Endothelial cell (in vitro differentiated cells): Measurements from ENCODE around the gene CD4. TPM values are rescaled to one million over a fixed set of nuclear protein-coding genes. Genes with fewer than 3 reads are reported as not detected.

Experiments used
- DNase-seq: peaks from one replicate; pipeline ENCODE4 v3.0.0; 2021; ENCODE audit warnings: low spot score
- H3K27ac Mint-ChIP-seq: one replicate; pipeline ENCODE4 v1.8.0; 2021; ENCODE audit warnings: mixed read lengths, inconsistent platforms; ENCODE audit not compliant: unreplicated experiment
- H3K27me3 Mint-ChIP-seq: one replicate; pipeline ENCODE4 v1.8.0; 2021; ENCODE audit warnings: mild to moderate bottlenecking, moderate library complexity, mixed read lengths, inconsistent platforms; ENCODE audit not compliant: unreplicated experiment
- H3K36me3 Mint-ChIP-seq: one replicate; pipeline ENCODE4 v1.8.0; 2021; ENCODE audit warnings: mild to moderate bottlenecking, low read depth, mixed read lengths, inconsistent platforms; ENCODE audit not compliant: unreplicated experiment
- H3K4me1 Mint-ChIP-seq: one replicate; pipeline ENCODE4 v1.8.0; 2021; ENCODE audit warnings: mild to moderate bottlenecking, mixed read lengths, inconsistent platforms; ENCODE audit not compliant: unreplicated experiment
- H3K4me3 Mint-ChIP-seq: one replicate; pipeline ENCODE4 v1.8.0; 2021; ENCODE audit warnings: mild to moderate bottlenecking, mixed read lengths, inconsistent platforms; ENCODE audit not compliant: unreplicated experiment
- H3K9me3 Mint-ChIP-seq: one replicate; pipeline ENCODE4 v1.8.0; 2021; ENCODE audit warnings: mixed read lengths, inconsistent platforms; ENCODE audit not compliant: unreplicated experiment
- CTCF ChIP-seq: fragments of 200-600 bp; sonication (generic); IDR thresholded peaks from one replicate; pipeline ENCODE4 v1.5.0; 2021; ENCODE audit warnings: antibody characterized with exemption; ENCODE audit not compliant: unreplicated experiment
- total RNA-seq: library from RNA; stranded (reverse); fragmentation: NEBNext Ultra II Directional; extraction: Animal tissue kit (Norgen Biotek cat#: 25700); gene quantifications from one replicate; pipeline ENCODE4 v1.2.1, GENCODE V29; 2021; ENCODE audit not compliant: unreplicated experiment

The CD4 gene
- total RNA-seq, 1 donor from 2014 or later, result 4.7 TPM

GRCh38 chr12:6786416-6787094 is 2.8 kb upstream of the CD4 start:
- DNase-seq, result no peak
- H3K27ac Mint-ChIP-seq, result peak overlapping the region; percentile 80
- no peak for TF ChIP-seq CTCF
- H3K36me3 Mint-ChIP-seq, result peaks cover 4% of the 10 kb centered on the region
- H3K9me3 Mint-ChIP-seq, result no peaks in the 10 kb centered on the region
- no peak overlapping the region for H3K4me3 Mint-ChIP-seq
- peaks cover 43% of the 10 kb centered on the region for H3K4me1 Mint-ChIP-seq
- peaks cover 1% of the 10 kb centered on the region for H3K27me3 Mint-ChIP-seq

- DNase-seq, result no peak
- TF ChIP-seq CTCF, result no peak
- no peaks in the 10 kb centered on the region for H3K9me3 Mint-ChIP-seq
- H3K27ac Mint-ChIP-seq, result peak overlapping the region; percentile 80
- H3K4me1 Mint-ChIP-seq, result peaks cover 45% of the 10 kb centered on the region
- H3K27me3 Mint-ChIP-seq, result peaks cover under 1% of the 10 kb centered on the region
- no peak overlapping the region for H3K4me3 Mint-ChIP-seq
- H3K36me3 Mint-ChIP-seq, result peaks cover 4% of the 10 kb centered on the region
Measured at GRCh38 chr12:6787309-6787708, 2.0 kb upstream of the CD4 start.

GRCh38 chr12:6790496-6791150 is 1.3 kb downstream of the CD4 start:
- Mint-ChIP-seq H3K36me3 (peaks cover 4% of the 10 kb centered on the region), H3K27me3 (peaks cover 2% of the 10 kb centered on the region), H3K4me3 (no peak overlapping the region), H3K9me3 (no peaks in the 10 kb centered on the region), H3K4me1 (peaks cover 39% of the 10 kb centered on the region), H3K27ac (no peak overlapping the region)
- no peak for TF ChIP-seq CTCF
- no peak for DNase-seq

- H3K9me3 Mint-ChIP-seq, result no peaks in the 10 kb centered on the region
- no peak overlapping the region for H3K4me3 Mint-ChIP-seq
- H3K27ac Mint-ChIP-seq, result no peak overlapping the region
- peaks cover 4% of the 10 kb centered on the region for H3K27me3 Mint-ChIP-seq
- peaks cover 4% of the 10 kb centered on the region for H3K36me3 Mint-ChIP-seq
- peaks cover 31% of the 10 kb centered on the region for H3K4me1 Mint-ChIP-seq
- TF ChIP-seq CTCF, result no peak
- no peak for DNase-seq
Measured at GRCh38 chr12:6791931-6792520, 2.7 kb downstream of the CD4 start.
